IMR-90 (cell line): Measurements from ENCODE around the gene FASTKD1. TPM values are rescaled to one million over a fixed set of nuclear protein-coding genes. Genes with fewer than 3 reads are reported as not detected.

Experiments
- ATAC-seq: fragments of 200-7000 bp; cut with Tn5 transposase; 2 replicates; pipeline ENCODE4 v1.9.1; 2020; ENCODE audit warnings: low read depth, mild to moderate bottlenecking, moderate library complexity
- BruUV-seq: library from RNA; stranded (reverse); fragments of 400-500 nt; replicated peaks from 2 replicates; lab custom pipeline; 2021; lab: Mats Ljungman, UMichigan
- CTCF ChIA-PET: fragments of 300-600 bp; formaldehyde crosslinking; extraction: SDS; loops from one replicate; lab custom pipeline; 2021; ENCODE audit warnings: antibody characterized with exemption; lab: Yijun Ruan, JAX
- POLR2A ChIA-PET: fragments of 300-600 bp; sonication (Branson Sonifier 250); formaldehyde crosslinking; loops from one replicate; lab custom pipeline; 2022; ENCODE audit warnings: antibody characterized with exemption; ENCODE audit not compliant: unreplicated experiment; lab: Charles Lee
- DNase-seq: peaks from one replicate; pipeline ENCODE4 v3.0.0; 2013
- H2AFZ ChIP-seq: replicated peaks from 2 replicates; pipeline ENCODE3; 2013; ENCODE audit warnings: low read length, mild to moderate bottlenecking; ENCODE audit not compliant: poor library complexity
- H2AK5ac ChIP-seq: 2 replicates; pipeline ENCODE4 v1.6.1; 2013; ENCODE audit warnings: low read depth, low read length, inconsistent platforms
- H2AK9ac ChIP-seq: replicated peaks from 2 replicates; pipeline ENCODE3; 2013; ENCODE audit warnings: mild to moderate bottlenecking, low read depth, low read length, moderate library complexity; ENCODE audit not compliant: poor library complexity
- H2BK120ac ChIP-seq: 2 replicates; pipeline ENCODE4 v1.6.1; 2013; ENCODE audit warnings: low read depth, low read length, inconsistent platforms
- H2BK15ac ChIP-seq: 3 replicates; pipeline ENCODE4 v1.6.1; 2013; ENCODE audit warnings: low read depth, low read length, inconsistent platforms
- H2BK20ac ChIP-seq: 2 replicates; pipeline ENCODE4 v1.6.1; 2013; ENCODE audit warnings: low read depth, mild to moderate bottlenecking, inconsistent platforms, low read length, moderate library complexity
- H2BK5ac ChIP-seq: 2 replicates; pipeline ENCODE4 v1.6.1; 2013; ENCODE audit warnings: mild to moderate bottlenecking, low read depth, low read length, inconsistent platforms; ENCODE audit not compliant: poor library complexity, severe bottlenecking
- H3K14ac ChIP-seq: replicated peaks from 2 replicates; pipeline ENCODE4 v1.6.1; 2013; ENCODE audit warnings: low read depth, low read length, inconsistent platforms
- H3K18ac ChIP-seq: 2 replicates; pipeline ENCODE4 v1.6.1; 2013; ENCODE audit warnings: low read depth, low read length, control low read depth
- H3K23ac ChIP-seq: 2 replicates; pipeline ENCODE4 v1.6.1; 2013; ENCODE audit warnings: low read depth, low read length, inconsistent platforms
- H3K27ac ChIP-seq: 2 replicates; pipeline ENCODE4 v1.5.1; 2013; ENCODE audit warnings: mild to moderate bottlenecking, control low read depth, low read length; ENCODE audit not compliant: insufficient read depth
- H3K27me3 ChIP-seq: 2 replicates; pipeline ENCODE4 v1.6.1; 2013; ENCODE audit warnings: low read length; ENCODE audit not compliant: control insufficient read depth, insufficient read depth
- H3K36me3 ChIP-seq: 2 replicates; pipeline ENCODE4 v1.6.1; 2013; ENCODE audit warnings: low read length, mixed read lengths; ENCODE audit not compliant: control insufficient read depth, insufficient read depth
- H3K4ac ChIP-seq: 2 replicates; pipeline ENCODE4 v1.6.1; 2013; ENCODE audit warnings: low read depth, low read length, inconsistent platforms
- H3K4me1 ChIP-seq: 2 replicates; pipeline ENCODE4 v1.6.1; 2013; ENCODE audit warnings: low read length, mixed read lengths; ENCODE audit not compliant: control insufficient read depth, insufficient read depth
- H3K4me2 ChIP-seq: 2 replicates; pipeline ENCODE4 v1.6.1; 2013; ENCODE audit warnings: low read depth, mild to moderate bottlenecking, control low read depth, low read length, moderate library complexity
- H3K4me3 ChIP-seq: 2 replicates; pipeline ENCODE4 v1.5.1; 2013; ENCODE audit warnings: low read depth, mild to moderate bottlenecking, control low read depth, low read length, moderate library complexity; ENCODE audit not compliant: insufficient read depth
- H3K56ac ChIP-seq: 2 replicates; pipeline ENCODE4 v1.6.1; 2013; ENCODE audit warnings: low read length, inconsistent platforms; ENCODE audit not compliant: insufficient read depth; ENCODE audit errors: extremely low read depth
- H3K79me1 ChIP-seq, 2 experiments: 2 replicates each; pipeline ENCODE4 v1.6.1; 2013; ENCODE audit warnings: low read length in 2 of 2, inconsistent platforms in 1 of 2, low read depth in 1 of 2
- H3K9ac ChIP-seq: 2 replicates; pipeline ENCODE4 v1.6.1; 2013; ENCODE audit warnings: low read depth, low read length, control low read depth
- H3K9me1 ChIP-seq: 2 replicates; pipeline ENCODE4 v1.6.1; 2013; ENCODE audit warnings: low read length, inconsistent platforms; ENCODE audit not compliant: insufficient read depth
- H3K9me3 ChIP-seq: 2 replicates; pipeline ENCODE4 v1.6.1; 2013; ENCODE audit warnings: low read length; ENCODE audit not compliant: control insufficient read depth, insufficient read depth
- H4K20me1 ChIP-seq: 2 replicates; pipeline ENCODE4 v1.6.1; 2013; ENCODE audit warnings: low read length, inconsistent platforms; ENCODE audit not compliant: insufficient read depth
- H4K5ac ChIP-seq: 2 replicates; pipeline ENCODE4 v1.6.1; 2013; ENCODE audit warnings: mild to moderate bottlenecking, low read depth, low read length, control low read depth
- H4K8ac ChIP-seq, 2 experiments: 2 replicates each; pipeline ENCODE4 v1.6.1; 2013; ENCODE audit warnings: low read depth in 2 of 2, low read length in 2 of 2, control low read depth in 1 of 2, inconsistent platforms in 1 of 2
- H4K91ac ChIP-seq: 2 replicates; pipeline ENCODE4 v1.6.1; 2013; ENCODE audit warnings: low read depth, low read length, inconsistent platforms; ENCODE audit not compliant: insufficient read depth
- BHLHE40 ChIP-seq: fragments of 150-350 bp; IDR thresholded peaks from 2 replicates; pipeline ENCODE4 v1.6.1; 2016; ENCODE audit warnings: mild to moderate bottlenecking, low read depth, low read length
- CHD1 ChIP-seq: IDR thresholded peaks from 2 replicates; pipeline ENCODE4 v1.6.1; 2012; ENCODE audit warnings: low read depth, low read length, improper control_type of control experiment
- CTCF ChIP-seq: conservative IDR thresholded peaks from 2 replicates; pipeline ENCODE4 v1.5.1; 2012; ENCODE audit warnings: mild to moderate bottlenecking, low read depth, low read length, improper control_type of control experiment
- ELK1 ChIP-seq: fragments of 150-350 bp; IDR thresholded peaks from 2 replicates; pipeline ENCODE4 v1.6.1; 2016; ENCODE audit warnings: low read depth, mild to moderate bottlenecking, low read length, moderate library complexity, borderline replicate concordance
- FOS ChIP-seq: fragments of 150-350 bp; IDR thresholded peaks from 2 replicates; pipeline ENCODE4 v1.6.1; 2016; ENCODE audit warnings: low read depth, low read length
- MAZ ChIP-seq: IDR thresholded peaks from 2 replicates; pipeline ENCODE4 v1.6.1; 2012; ENCODE audit warnings: low read depth, mild to moderate bottlenecking, low read length, improper control_type of control experiment, moderate library complexity, borderline replicate concordance
- MXI1 ChIP-seq: IDR thresholded peaks from 2 replicates; pipeline ENCODE4 v1.6.1; 2012; ENCODE audit warnings: low read depth, mild to moderate bottlenecking, low read length, moderate library complexity, borderline replicate concordance
- NFE2L2 ChIP-seq: fragments of 150-350 bp; IDR thresholded peaks from 2 replicates; pipeline ENCODE4 v1.6.1; 2016; ENCODE audit warnings: low read depth, mild to moderate bottlenecking, low read length
- RCOR1 ChIP-seq: IDR thresholded peaks from 2 replicates; pipeline ENCODE4 v1.6.1; 2012; ENCODE audit warnings: mild to moderate bottlenecking, low read length, improper control_type of control experiment; ENCODE audit not compliant: insufficient replicate concordance
- RFX5 ChIP-seq: IDR thresholded peaks from 2 replicates; pipeline ENCODE4 v1.8.0; 2012; ENCODE audit warnings: low read depth, mild to moderate bottlenecking, low read length, moderate library complexity
- SMC3 ChIP-seq: fragments of 150-350 bp; IDR thresholded peaks from 2 replicates; pipeline ENCODE4 v1.6.1; 2016; ENCODE audit warnings: low read depth, mild to moderate bottlenecking, antibody characterized with exemption, low read length, moderate library complexity
- USF2 ChIP-seq: fragments of 150-350 bp; IDR thresholded peaks from 2 replicates; pipeline ENCODE4 v1.6.1; 2017; ENCODE audit warnings: mild to moderate bottlenecking, antibody characterized with exemption, low read length, low read depth
- WGBS, 2 experiments: methylation state at CpG; one replicate each; pipeline versions ENCODE4 v1.1.5 to v1.1.7; 2013; ENCODE audit warnings: missing lambda C conversion rate in 2 of 2; ENCODE audit not compliant: insufficient read length in 1 of 2; ENCODE audit errors: extremely low coverage in 2 of 2; 5-methylcytosine and 5-hydroxymethylcytosine counted together
- dilution Hi-C: fragments of 300-500 bp; cut with HindIII; formaldehyde crosslinking; loops from one replicate; pipeline ENCODE4 v1.14.3; 2018; ENCODE audit warnings: low sequenced_read_pairs; ENCODE audit not compliant: unreplicated experiment
- in situ Hi-C: fragments of 300-500 bp; cut with MboI; formaldehyde crosslinking; loops from 3 replicates; pipeline ENCODE4 v1.14.3; 2019; ENCODE audit warnings: low sequenced_read_pairs, inconsistent platforms, mixed read lengths
- intact Hi-C: fragments of 100-400 bp; cut with micrococcal nuclease; formaldehyde crosslinking; loops from 2 replicates; pipeline ENCODE4 v1.10.0; 2022
- polyA plus RNA-seq, 3 experiments: library from polyadenylated mRNA; depleted of rRNA; stranded (reverse); fragments of >200 nt; gene quantifications; 2 replicates each; pipeline ENCODE4 v1.2.3, GENCODE V29; 2012; ENCODE audit warnings: low replicate concordance in 1 of 3
- total RNA-seq: library from RNA; depleted of rRNA; stranded (reverse); fragments of >200 nt; gene quantifications from 2 replicates; pipeline ENCODE4 v1.2.3, GENCODE V29; 2012

Gene FASTKD1
- total and polyA plus RNA-seq, 2 of the 4 experiments (the other 2 are of a cell fraction), result 11.4 to 11.5 TPM

- ATAC-seq (no peak), DNase-seq (no peak)
- Histone ChIP-seq H3K18ac (no peak overlapping the region), H3K36me3 (no peaks in the 10 kb centered on the region), H2BK5ac (no peak overlapping the region), H3K4me2 (no peak overlapping the region), H3K56ac (no peak overlapping the region), H3K27ac (no peak overlapping the region), H3K79me1 (peaks cover 0 to 20% of the 10 kb centered on the region in 2 experiments; a peak in 3 of 4 replicates), H3K23ac (no peak overlapping the region), H2BK20ac (no peak overlapping the region), H4K5ac (no peak overlapping the region), H2BK120ac (no peak overlapping the region), H4K20me1 (no peaks in the 10 kb centered on the region), H3K4me1 (no peaks in the 10 kb centered on the region), H2BK15ac (no peak overlapping the region), H3K27me3 (no peaks in the 10 kb centered on the region), H3K14ac (no peak overlapping the region), H2AK5ac (no peak overlapping the region), H3K9me1 (no peaks in the 10 kb centered on the region), H3K9me3 (no peaks in the 10 kb centered on the region), H4K8ac (no peak overlapping the region), H3K9ac (no peak overlapping the region), H2AFZ (no peak overlapping the region), H2AK9ac (no peak overlapping the region), H4K91ac (no peak overlapping the region), H3K4ac (no peak overlapping the region), H3K4me3 (no peak overlapping the region)
- intact Hi-C loops, result loop anchor here (10.0 kb wide), 1 partner anchor 225 kb away; the partner anchor contains the start of gene SSB
- CTCF ChIA-PET, result interaction anchor here (1.1 kb wide), 1 partner anchor 90 kb away, joined by 4 read pairs; no protein-coding TSS in a partner anchor
- WGBS, 2 experiments, result 100% methylated on average over 2 of the region's 2 CpGs; no CpG with 5 or more reads in 1 of the 2 experiments
- in situ Hi-C loops, result no loop called here
- no TSS peak for BruUV-seq
- dilution Hi-C loops, result no loop called here
- TF ChIP-seq MAZ, result no peak
- no peak for TF ChIP-seq USF2
- TF ChIP-seq BHLHE40, result no peak
- TF ChIP-seq SMC3, result no peak
- TF ChIP-seq RFX5, result no peak
- TF ChIP-seq CHD1, result no peak
- TF ChIP-seq NFE2L2, result no peak
- no peak for TF ChIP-seq ELK1
- TF ChIP-seq CTCF, result no peak
- TF ChIP-seq RCOR1, result no peak
- no peak for TF ChIP-seq FOS
- no peak for TF ChIP-seq MXI1
- POLR2A ChIA-PET, result no interaction called here
Observed at GRCh38 chr2:169569948-169570347, 3.7 kb downstream of the FASTKD1 start.
